Glutamatergic neuron (in vitro differentiated cells): ENCODE data around the gene C22orf15. TPM values are rescaled to one million over a fixed set of nuclear protein-coding genes. Genes with fewer than 3 reads are reported as not detected.

ENCODE experiments used
- DNase-seq: peaks from one replicate; pipeline ENCODE4 v3.0.0; 2022
- H3K27ac Mint-ChIP-seq: one replicate; pipeline ENCODE4 v1.8.0; 2020; ENCODE audit warnings: mild to moderate bottlenecking, mixed read lengths, inconsistent platforms; ENCODE audit not compliant: unreplicated experiment
- H3K27me3 Mint-ChIP-seq: one replicate; pipeline ENCODE4 v1.8.0; 2020; ENCODE audit warnings: mild to moderate bottlenecking, moderate library complexity, mixed read lengths, inconsistent platforms; ENCODE audit not compliant: unreplicated experiment
- H3K36me3 Mint-ChIP-seq: one replicate; pipeline ENCODE4 v1.8.0; 2020; ENCODE audit warnings: mild to moderate bottlenecking, mixed read lengths, inconsistent platforms; ENCODE audit not compliant: unreplicated experiment
- H3K4me1 Mint-ChIP-seq: one replicate; pipeline ENCODE4 v1.8.0; 2020; ENCODE audit warnings: mild to moderate bottlenecking, low read depth, mixed read lengths, inconsistent platforms; ENCODE audit not compliant: unreplicated experiment
- H3K4me3 Mint-ChIP-seq: one replicate; pipeline ENCODE4 v1.8.0; 2020; ENCODE audit warnings: mild to moderate bottlenecking, mixed read lengths, inconsistent platforms; ENCODE audit not compliant: unreplicated experiment
- H3K9me3 Mint-ChIP-seq: one replicate; pipeline ENCODE4 v1.8.0; 2020; ENCODE audit warnings: mild to moderate bottlenecking, moderate library complexity, mixed read lengths, inconsistent platforms; ENCODE audit not compliant: unreplicated experiment
- CTCF ChIP-seq: fragments of 200-600 bp; sonication (generic); IDR thresholded peaks from one replicate; pipeline ENCODE4 v1.5.0; 2021; ENCODE audit not compliant: partially characterized antibody, unreplicated experiment
- total RNA-seq: library from RNA; stranded (reverse); fragmentation: NEBNext Ultra II Directional; extraction: Animal tissue kit (Norgen Biotek cat#: 25700); gene quantifications from one replicate; pipeline ENCODE4 v1.2.1, GENCODE V29; 2021; ENCODE audit not compliant: unreplicated experiment

Gene C22orf15
- total RNA-seq, 1 donor from 2014 or later, result not detected

- no peak for TF ChIP-seq CTCF
- no peak overlapping the region for H3K27ac Mint-ChIP-seq
- peaks cover 20% of the 10 kb centered on the region for H3K27me3 Mint-ChIP-seq
- H3K9me3 Mint-ChIP-seq, result peaks cover 7% of the 10 kb centered on the region
- H3K4me1 Mint-ChIP-seq, result peaks cover 12% of the 10 kb centered on the region
- peaks cover 3% of the 10 kb centered on the region for H3K36me3 Mint-ChIP-seq
- H3K4me3 Mint-ChIP-seq, result no peak overlapping the region
- no peak for DNase-seq
Measured at GRCh38 chr22:23777776-23778576, 15.2 kb downstream of the C22orf15 start.

GRCh38 chr22:23778577-23778900, 15.7 kb downstream of the C22orf15 start:
- DNase-seq, result no peak
- Mint-ChIP-seq H3K27me3 (peaks cover 16% of the 10 kb centered on the region), H3K4me1 (peaks cover 7% of the 10 kb centered on the region), H3K9me3 (peaks cover 1% of the 10 kb centered on the region), H3K36me3 (peaks cover 3% of the 10 kb centered on the region), H3K27ac (no peak overlapping the region), H3K4me3 (no peak overlapping the region)
- TF ChIP-seq CTCF, result no peak

- no peak for TF ChIP-seq CTCF
- no peak overlapping the region for H3K27ac Mint-ChIP-seq
- peaks cover 3% of the 10 kb centered on the region for H3K36me3 Mint-ChIP-seq
- peaks cover 7% of the 10 kb centered on the region for H3K4me1 Mint-ChIP-seq
- H3K27me3 Mint-ChIP-seq, result peaks cover 16% of the 10 kb centered on the region
- H3K4me3 Mint-ChIP-seq, result no peak overlapping the region
- DNase-seq, result no peak
- H3K9me3 Mint-ChIP-seq, result peaks cover 1% of the 10 kb centered on the region
Measured at GRCh38 chr22:23779083-23779482, 16.3 kb downstream of the C22orf15 start.

- TF ChIP-seq CTCF, result no peak
- peaks cover 16% of the 10 kb centered on the region for H3K27me3 Mint-ChIP-seq
- H3K9me3 Mint-ChIP-seq, result peaks cover 1% of the 10 kb centered on the region
- H3K27ac Mint-ChIP-seq, result no peak overlapping the region
- no peak for DNase-seq
- H3K4me3 Mint-ChIP-seq, result no peak overlapping the region
- peaks cover 3% of the 10 kb centered on the region for H3K36me3 Mint-ChIP-seq
- H3K4me1 Mint-ChIP-seq, result peaks cover 7% of the 10 kb centered on the region
Measured at GRCh38 chr22:23779731-23780130, 16.9 kb downstream of the C22orf15 start.

GRCh38 chr22:23780146-23780748, 17.5 kb downstream of the C22orf15 start:
- Mint-ChIP-seq H3K4me3 (no peak overlapping the region), H3K27ac (no peak overlapping the region), H3K4me1 (peaks cover 7% of the 10 kb centered on the region), H3K27me3 (peaks cover 16% of the 10 kb centered on the region), H3K9me3 (peaks cover 1% of the 10 kb centered on the region), H3K36me3 (peaks cover 3% of the 10 kb centered on the region)
- TF ChIP-seq CTCF, result no peak
- DNase-seq, result no peak
